ENCODE data around the gene FAAH. TPM values are rescaled to one million over a fixed set of nuclear protein-coding genes. Genes with fewer than 3 reads are reported as not detected.

Gene FAAH
- total and polyA plus RNA-seq, 2 of the 4 experiments (the other 2 are of a cell fraction), result under 0.01 to 0.19 TPM

DNA sequence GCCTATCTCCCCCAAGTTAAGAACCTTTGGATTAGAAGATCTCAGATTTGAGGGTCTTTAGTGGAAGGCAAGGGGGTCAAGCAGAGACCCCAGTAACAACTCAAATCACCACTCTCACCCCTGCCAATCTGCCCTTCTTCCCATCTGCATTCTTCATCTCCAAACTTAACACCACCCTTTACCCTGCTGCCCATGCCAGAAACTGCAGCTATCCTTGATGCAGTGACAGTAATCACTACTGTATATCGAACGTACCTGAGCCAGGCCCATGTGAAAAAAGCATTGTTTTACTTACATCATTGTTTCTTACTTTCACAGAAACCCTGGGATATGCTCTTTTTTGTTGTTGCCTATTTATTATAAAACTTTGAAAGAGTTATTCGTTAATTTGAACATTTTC, 27.0 kb upstream of the FAAH start:
- Histone ChIP-seq H3K4me3 (ENCODE audit: insufficient read depth, low read depth, low read length) (no peak overlapping the region), H3K27ac (ENCODE audit: insufficient read depth, low read length) (no peak overlapping the region), H3K18ac (ENCODE audit: low read depth, low read length) (no peak overlapping the region), H3K9me1 (ENCODE audit: insufficient read depth, low read length) (0 out of 2 replicates have a peak, but pooled peaks cover 4% of the 10 kb centered on the region), H4K91ac (ENCODE audit: insufficient read depth, low read depth, low read length) (no peak overlapping the region), H2AFZ (replicated peaks; ENCODE audit: low read length, poor library complexity) (no peak overlapping the region), H3K27me3 (ENCODE audit: control insufficient read depth, insufficient read depth, low read length) (no peaks in the 10 kb centered on the region), H3K36me3 (ENCODE audit: control insufficient read depth, insufficient read depth, low read length) (peaks cover 23% of the 10 kb centered on the region), H3K4ac (ENCODE audit: low read depth, low read length) (no peak overlapping the region), H4K8ac (ENCODE audit: low read depth in 2 of 2, low read length in 2 of 2) (no peak overlapping the region), H3K4me1 (ENCODE audit: control insufficient read depth, insufficient read depth, low read length) (no peaks in the 10 kb centered on the region), H3K4me2 (ENCODE audit: low read depth, low read length) (no peak overlapping the region), H4K20me1 (ENCODE audit: insufficient read depth, low read length) (no peaks in the 10 kb centered on the region), H2AK5ac (ENCODE audit: low read depth, low read length) (no peak overlapping the region), H3K9ac (ENCODE audit: low read depth, low read length) (no peak overlapping the region), H2AK9ac (replicated peaks; ENCODE audit: low read depth, low read length, poor library complexity) (no peak overlapping the region), H3K56ac (ENCODE audit: extremely low read depth, insufficient read depth, low read length) (no peak overlapping the region), H3K79me1 (ENCODE audit: low read depth in 1 of 2, low read length in 2 of 2) (no peaks in the 10 kb centered on the region), H3K14ac (replicated peaks; ENCODE audit: low read depth, low read length) (no peak overlapping the region), H4K5ac (ENCODE audit: low read depth, low read length) (no peak overlapping the region), H2BK5ac (ENCODE audit: low read depth, low read length, poor library complexity, severe bottlenecking) (no peak overlapping the region), H2BK15ac (ENCODE audit: low read depth, low read length) (no peak overlapping the region), H2BK120ac (ENCODE audit: low read depth, low read length) (no peak overlapping the region), H3K9me3 (ENCODE audit: control insufficient read depth, insufficient read depth, low read length) (no peaks in the 10 kb centered on the region), H2BK20ac (ENCODE audit: low read depth, low read length) (no peak overlapping the region), H3K23ac (ENCODE audit: low read depth, low read length) (no peak overlapping the region)
- no peak for DNase-seq
- TF ChIP-seq BHLHE40 (IDR thresholded peaks at IDR 0.05; ENCODE audit: low read depth, low read length), result no peak
- TF ChIP-seq POLR2A (IDR thresholded peaks at IDR 0.05; ENCODE audit: low read depth, low read length), result no peak
- TF ChIP-seq RCOR1 (IDR thresholded peaks at IDR 0.05; ENCODE audit: insufficient replicate concordance, low read length), result no peak
- TF ChIP-seq, protein P1, sequence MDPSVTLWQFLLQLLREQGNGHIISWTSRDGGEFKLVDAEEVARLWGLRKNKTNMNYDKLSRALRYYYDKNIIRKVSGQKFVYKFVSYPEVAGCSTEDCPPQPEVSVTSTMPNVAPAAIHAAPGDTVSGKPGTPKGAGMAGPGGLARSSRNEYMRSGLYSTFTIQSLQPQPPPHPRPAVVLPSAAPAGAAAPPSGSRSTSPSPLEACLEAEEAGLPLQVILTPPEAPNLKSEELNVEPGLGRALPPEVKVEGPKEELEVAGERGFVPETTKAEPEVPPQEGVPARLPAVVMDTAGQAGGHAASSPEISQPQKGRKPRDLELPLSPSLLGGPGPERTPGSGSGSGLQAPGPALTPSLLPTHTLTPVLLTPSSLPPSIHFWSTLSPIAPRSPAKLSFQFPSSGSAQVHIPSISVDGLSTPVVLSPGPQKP (IDR thresholded peaks at IDR 0.05; ENCODE audit: borderline replicate concordance, low read depth, low read length), result no peak
- no peak for TF ChIP-seq NFE2L2 (IDR thresholded peaks at IDR 0.05; ENCODE audit: low read depth, low read length)
- no peak for TF ChIP-seq RAD21 (IDR thresholded peaks at IDR 0.05; ENCODE audit: low read length)
- TF ChIP-seq, protein P2, sequence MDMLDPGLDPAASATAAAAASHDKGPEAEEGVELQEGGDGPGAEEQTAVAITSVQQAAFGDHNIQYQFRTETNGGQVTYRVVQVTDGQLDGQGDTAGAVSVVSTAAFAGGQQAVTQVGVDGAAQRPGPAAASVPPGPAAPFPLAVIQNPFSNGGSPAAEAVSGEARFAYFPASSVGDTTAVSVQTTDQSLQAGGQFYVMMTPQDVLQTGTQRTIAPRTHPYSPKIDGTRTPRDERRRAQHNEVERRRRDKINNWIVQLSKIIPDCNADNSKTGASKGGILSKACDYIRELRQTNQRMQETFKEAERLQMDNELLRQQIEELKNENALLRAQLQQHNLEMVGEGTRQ (IDR thresholded peaks at IDR 0.05; ENCODE audit: low read depth, low read length), result no peak
- no peak for TF ChIP-seq CEBPB (IDR thresholded peaks at IDR 0.05; ENCODE audit: low read depth, low read length)
- TF ChIP-seq RFX5 (IDR thresholded peaks at IDR 0.05; ENCODE audit: low read depth, low read length), result no peak
- no peak for TF ChIP-seq FOS (IDR thresholded peaks at IDR 0.05; ENCODE audit: low read depth, low read length)
- TF ChIP-seq MXI1 (IDR thresholded peaks at IDR 0.05; ENCODE audit: borderline replicate concordance, low read depth, low read length), result no peak
- TF ChIP-seq MAFK (IDR thresholded peaks at IDR 0.05; ENCODE audit: low read depth, low read length), result no peak
- no peak for TF ChIP-seq CHD1 (IDR thresholded peaks at IDR 0.05; ENCODE audit: low read depth, low read length)
- no peak for TF ChIP-seq CTCF (conservative IDR thresholded peaks at IDR 0.05; ENCODE audit: low read depth, low read length)
- TF ChIP-seq MAZ (IDR thresholded peaks at IDR 0.05; ENCODE audit: borderline replicate concordance, low read depth, low read length), result no peak
- no peak for TF ChIP-seq SMC3 (IDR thresholded peaks at IDR 0.05; ENCODE audit: low read depth, low read length)
- ChIA-PET CTCF (no interaction called here), POLR2A (ENCODE audit: unreplicated experiment) (no interaction called here)
- intact Hi-C loops (cut with micrococcal nuclease), result no loop called here
- ATAC-seq (ENCODE audit: low read depth), result no peak
- in situ Hi-C loops (cut with MboI; ENCODE audit: low sequenced_read_pairs), result no loop called here
- dilution Hi-C loops (cut with HindIII; ENCODE audit: low sequenced_read_pairs, unreplicated experiment), result no loop called here
- no CpG with 5 or more reads among the region's 3 CpGs for WGBS, 2 experiments (ENCODE audit: extremely low coverage in 2 of 2, insufficient read length in 1 of 2)
- no TSS peak for BruUV-seq (replicated peaks)
